Neural progenitor cell (in vitro differentiated cells): Measurements from ENCODE around the gene DTNB. TPM values are rescaled to one million over a fixed set of nuclear protein-coding genes. Genes with fewer than 3 reads are reported as not detected.

Source experiments
- DNase-seq: peaks from one replicate; pipeline ENCODE4 v3.0.0-alpha.2; 2016; ENCODE audit warnings: low spot score
- H2AFZ ChIP-seq: fragments of 200-600 bp; sonication (generic); replicated peaks from 2 replicates; pipeline ENCODE4 v1.6.1; 2016; ENCODE audit warnings: antibody characterized with exemption
- H3F3A ChIP-seq: fragments of 200-600 bp; sonication (generic); 2 replicates; pipeline ENCODE4 v1.6.1; 2016; ENCODE audit warnings: antibody characterized with exemption, low read depth
- H3K27ac ChIP-seq: fragments of 200-600 bp; sonication (generic); 2 replicates; pipeline ENCODE4 v1.5.1; 2016; ENCODE audit warnings: mild to moderate bottlenecking
- H3K27me3 ChIP-seq: fragments of 200-600 bp; sonication (generic); 2 replicates; pipeline ENCODE4 v1.6.1; 2016; ENCODE audit warnings: mild to moderate bottlenecking, moderate library complexity
- H3K36me3 ChIP-seq: fragments of 200-600 bp; sonication (generic); 2 replicates; pipeline ENCODE4 v1.5.1; 2016
- H3K4me1 ChIP-seq: fragments of 200-600 bp; sonication (generic); 2 replicates; pipeline ENCODE4 v1.6.1; 2016; ENCODE audit warnings: mixed run types
- H3K4me2 ChIP-seq: fragments of 200-600 bp; sonication (generic); 2 replicates; pipeline ENCODE4 v1.6.1; 2016
- H3K4me3 ChIP-seq: fragments of 200-600 bp; sonication (generic); 2 replicates; pipeline ENCODE4 v1.5.1; 2016
- H3K79me2 ChIP-seq: fragments of 200-600 bp; sonication (generic); 2 replicates; pipeline ENCODE4 v1.6.1; 2016; ENCODE audit warnings: low read depth
- H3K9ac ChIP-seq: fragments of 200-600 bp; sonication (generic); 2 replicates; pipeline ENCODE4 v1.6.1; 2016
- H3K9me3 ChIP-seq: fragments of 200-600 bp; sonication (generic); 2 replicates; pipeline ENCODE4 v1.5.1; 2016; ENCODE audit warnings: low read depth
- H4K20me1 ChIP-seq: fragments of 200-600 bp; sonication (generic); 2 replicates; pipeline ENCODE4 v1.6.1; 2016; ENCODE audit warnings: low read depth
- H3K27ac Mint-ChIP-seq: 3 replicates; pipeline ENCODE4 v1.8.0; 2021; ENCODE audit warnings: mixed read lengths
- H3K27me3 Mint-ChIP-seq: 2 replicates; pipeline ENCODE4 v1.8.0; 2022; ENCODE audit warnings: low read depth, mild to moderate bottlenecking, inconsistent platforms, moderate library complexity, mixed read lengths; ENCODE audit not compliant: insufficient read depth
- H3K36me3 Mint-ChIP-seq: 3 replicates; pipeline ENCODE4 v1.8.0; 2021; ENCODE audit warnings: mixed read lengths
- H3K4me1 Mint-ChIP-seq: 3 replicates; pipeline ENCODE4 v1.8.0; 2021; ENCODE audit warnings: mixed read lengths
- H3K4me3 Mint-ChIP-seq: 3 replicates; pipeline ENCODE4 v1.8.0; 2021; ENCODE audit warnings: mild to moderate bottlenecking, moderate library complexity, mixed read lengths
- H3K9me3 Mint-ChIP-seq: 3 replicates; pipeline ENCODE4 v1.8.0; 2020; ENCODE audit warnings: mixed read lengths
- EZH2 ChIP-seq: fragments of 200-600 bp; sonication (generic); IDR thresholded peaks from 2 replicates; pipeline ENCODE4 v1.6.1; 2017; ENCODE audit warnings: antibody characterized with exemption, mild to moderate bottlenecking, moderate library complexity
- EZH2phosphoT487 ChIP-seq: fragments of 200-600 bp; sonication (generic); IDR thresholded peaks from 2 replicates; pipeline ENCODE4 v1.6.1; 2017; ENCODE audit warnings: antibody characterized with exemption
- total RNA-seq: library from RNA; depleted of rRNA; stranded (reverse); fragments of >200 nt; gene quantifications from 2 replicates; pipeline ENCODE4 v1.2.3, GENCODE V29; 2015; ENCODE audit warnings: low replicate concordance
- TF ChIP-seq, protein P1 (sequence below): fragments of 200-600 bp; sonication (generic); IDR thresholded peaks from 2 replicates; pipeline ENCODE4 v1.5.1; 2017; ENCODE audit warnings: antibody characterized with exemption, mild to moderate bottlenecking

Gene DTNB
- total RNA-seq, 1 donor from 2014 or later, result 27.1 TPM

DNA sequence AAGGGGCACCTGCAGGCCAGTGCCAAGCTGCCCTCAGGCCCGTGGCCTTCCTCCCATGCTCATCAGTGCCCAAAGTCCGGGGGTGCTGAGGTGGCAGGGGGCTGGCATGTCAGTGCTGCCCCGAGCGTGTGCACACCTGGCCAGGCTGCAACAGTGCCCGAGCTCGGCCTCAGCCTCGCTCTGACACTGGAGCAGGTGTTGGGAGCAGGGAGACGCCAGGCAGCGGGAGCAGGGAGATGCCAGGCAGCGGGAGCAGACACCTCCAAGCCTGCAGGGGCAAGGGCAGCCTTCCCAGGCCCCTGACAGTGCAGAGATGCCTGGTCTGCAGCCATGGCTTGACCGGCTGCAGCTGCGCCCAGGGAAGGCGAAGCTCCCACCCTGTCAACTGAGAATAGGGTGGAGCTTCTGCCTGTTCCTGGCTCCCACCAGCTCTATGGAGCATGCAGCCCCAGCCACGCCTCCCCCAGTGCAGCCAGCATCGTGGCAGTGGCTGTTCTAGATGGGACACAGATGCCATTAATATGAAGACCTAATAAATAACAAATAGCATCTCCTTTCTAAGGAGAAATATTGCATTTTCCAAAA lies 82.4 kb downstream of the DTNB start:
- Mint-ChIP-seq H3K36me3 (peaks cover 2% of the 10 kb centered on the region), H3K27ac (no peak overlapping the region), H3K9me3 (no peaks in the 10 kb centered on the region), H3K4me1 (peaks cover 17% of the 10 kb centered on the region), H3K4me3 (no peak overlapping the region), H3K27me3 (no peaks in the 10 kb centered on the region)
- H3K9ac ChIP-seq, result no peak overlapping the region
- no peak for TF ChIP-seq EZH2
- TF ChIP-seq, protein P1, sequence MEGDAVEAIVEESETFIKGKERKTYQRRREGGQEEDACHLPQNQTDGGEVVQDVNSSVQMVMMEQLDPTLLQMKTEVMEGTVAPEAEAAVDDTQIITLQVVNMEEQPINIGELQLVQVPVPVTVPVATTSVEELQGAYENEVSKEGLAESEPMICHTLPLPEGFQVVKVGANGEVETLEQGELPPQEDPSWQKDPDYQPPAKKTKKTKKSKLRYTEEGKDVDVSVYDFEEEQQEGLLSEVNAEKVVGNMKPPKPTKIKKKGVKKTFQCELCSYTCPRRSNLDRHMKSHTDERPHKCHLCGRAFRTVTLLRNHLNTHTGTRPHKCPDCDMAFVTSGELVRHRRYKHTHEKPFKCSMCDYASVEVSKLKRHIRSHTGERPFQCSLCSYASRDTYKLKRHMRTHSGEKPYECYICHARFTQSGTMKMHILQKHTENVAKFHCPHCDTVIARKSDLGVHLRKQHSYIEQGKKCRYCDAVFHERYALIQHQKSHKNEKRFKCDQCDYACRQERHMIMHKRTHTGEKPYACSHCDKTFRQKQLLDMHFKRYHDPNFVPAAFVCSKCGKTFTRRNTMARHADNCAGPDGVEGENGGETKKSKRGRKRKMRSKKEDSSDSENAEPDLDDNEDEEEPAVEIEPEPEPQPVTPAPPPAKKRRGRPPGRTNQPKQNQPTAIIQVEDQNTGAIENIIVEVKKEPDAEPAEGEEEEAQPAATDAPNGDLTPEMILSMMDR, result no peak
- no peak for TF ChIP-seq EZH2phosphoT487
- peaks cover 19% of the 10 kb centered on the region for H3K4me1 ChIP-seq
- H3K27ac ChIP-seq, result no peak overlapping the region
- H2AFZ ChIP-seq, result no peak overlapping the region
- DNase-seq, result peak; percentile 26
- H4K20me1 ChIP-seq, result peaks cover 17% of the 10 kb centered on the region
- no peaks in the 10 kb centered on the region for H3K79me2 ChIP-seq
- no peaks in the 10 kb centered on the region for H3K36me3 ChIP-seq
- no peaks in the 10 kb centered on the region for H3K27me3 ChIP-seq
- H3K9me3 ChIP-seq, result no peaks in the 10 kb centered on the region
- H3F3A ChIP-seq, result peaks cover 4% of the 10 kb centered on the region
- no peak overlapping the region for H3K4me3 ChIP-seq
- no peak overlapping the region for H3K4me2 ChIP-seq

DNA sequence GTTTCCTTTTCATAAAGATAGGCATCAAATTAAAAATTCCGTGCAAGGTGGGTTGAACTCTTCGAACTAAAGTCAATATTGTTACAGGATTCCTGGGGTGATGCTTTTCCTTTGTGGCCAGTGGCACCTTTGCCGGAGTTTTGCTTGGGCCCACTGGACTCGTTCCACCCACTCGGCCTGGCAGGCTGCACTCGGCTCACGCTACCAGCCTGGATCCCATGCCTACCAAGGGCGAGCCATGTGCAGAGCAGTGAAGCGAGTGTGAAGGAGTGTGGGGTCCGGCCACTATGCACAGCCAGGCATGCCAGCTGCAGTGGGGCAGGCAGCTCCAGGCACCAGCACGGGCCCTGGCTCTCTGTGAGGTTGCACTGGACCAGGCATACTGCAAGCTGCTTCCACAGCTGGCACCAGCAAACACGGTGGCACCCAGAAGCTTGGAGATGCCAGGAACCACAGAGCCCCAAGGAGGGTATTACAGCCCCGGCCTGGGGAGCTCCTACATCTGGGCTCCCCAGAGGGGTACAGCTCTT lies 83.6 kb downstream of the DTNB start:
- no peak for TF ChIP-seq EZH2
- TF ChIP-seq EZH2phosphoT487, result no peak
- TF ChIP-seq, protein P1, result no peak
- Histone ChIP-seq H3K4me1 (peaks cover 19% of the 10 kb centered on the region), H3K4me3 (no peak overlapping the region), H3K27me3 (no peaks in the 10 kb centered on the region), H3F3A (peaks cover 4% of the 10 kb centered on the region), H2AFZ (no peak overlapping the region), H3K9me3 (no peaks in the 10 kb centered on the region), H3K9ac (no peak overlapping the region), H3K27ac (no peak overlapping the region), H3K4me2 (no peak overlapping the region), H3K79me2 (no peaks in the 10 kb centered on the region), H3K36me3 (no peaks in the 10 kb centered on the region), H4K20me1 (peaks cover 17% of the 10 kb centered on the region)
- Mint-ChIP-seq H3K9me3 (no peaks in the 10 kb centered on the region), H3K36me3 (peaks cover 2% of the 10 kb centered on the region), H3K27ac (no peak overlapping the region), H3K27me3 (no peaks in the 10 kb centered on the region), H3K4me3 (no peak overlapping the region), H3K4me1 (peaks cover 17% of the 10 kb centered on the region)
- DNase-seq, result no peak

DNA sequence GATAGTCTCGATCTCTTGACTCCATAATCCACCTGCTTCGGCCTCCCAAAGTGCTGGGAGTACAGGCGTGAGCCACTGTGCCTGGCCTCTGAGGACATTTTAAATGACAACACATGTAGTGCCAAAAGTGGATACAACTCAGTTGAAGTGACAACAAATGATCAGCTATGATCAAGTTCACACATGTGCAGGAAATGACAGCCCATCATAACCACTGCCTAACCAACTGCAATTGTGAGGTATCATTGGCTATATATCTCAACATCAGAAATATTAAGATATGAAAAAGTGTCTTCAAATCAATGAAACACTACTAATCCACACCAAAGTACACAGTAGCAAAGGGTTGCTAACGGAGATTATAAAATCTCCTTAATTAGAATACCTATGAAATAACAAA lies 84.8 kb downstream of the DTNB start:
- no peak overlapping the region for H2AFZ ChIP-seq
- H3F3A ChIP-seq, result peaks cover 4% of the 10 kb centered on the region
- no peaks in the 10 kb centered on the region for H3K27me3 ChIP-seq
- Mint-ChIP-seq H3K4me1 (peaks cover 17% of the 10 kb centered on the region), H3K27me3 (no peaks in the 10 kb centered on the region), H3K36me3 (peaks cover 2% of the 10 kb centered on the region), H3K9me3 (no peaks in the 10 kb centered on the region), H3K27ac (no peak overlapping the region), H3K4me3 (no peak overlapping the region)
- H3K4me3 ChIP-seq, result no peak overlapping the region
- H3K27ac ChIP-seq, result no peak overlapping the region
- H3K9ac ChIP-seq, result no peak overlapping the region
- no peak for DNase-seq
- H4K20me1 ChIP-seq, result peaks cover 17% of the 10 kb centered on the region
- no peaks in the 10 kb centered on the region for H3K36me3 ChIP-seq
- TF ChIP-seq EZH2phosphoT487, result no peak
- TF ChIP-seq, protein P1, result no peak
- H3K4me1 ChIP-seq, result peaks cover 19% of the 10 kb centered on the region
- no peaks in the 10 kb centered on the region for H3K9me3 ChIP-seq
- H3K4me2 ChIP-seq, result no peak overlapping the region
- H3K79me2 ChIP-seq, result no peaks in the 10 kb centered on the region
